GM08714 (cell line): Measurements from ENCODE around the gene SLC26A8.
"Not testable (repeated sequence)": the region's sequence is repeated elsewhere in the genome, so short reads cannot be mapped to it uniquely, and the experiment has no call there.

Source experiments
- H3K4me3 ChIP-seq: fragments of 200-500 bp; sonication (Bioruptor generic); 2 replicates; pipeline ENCODE4 v1.5.1; 2014; ENCODE audit warnings: mild to moderate bottlenecking, low read length, inconsistent platforms
- ZNF274 ChIP-seq: IDR thresholded peaks from 2 replicates; pipeline ENCODE4 v1.6.1; 2012; ENCODE audit warnings: mild to moderate bottlenecking, low read depth, low read length

SLC26A8 gene

DNA sequence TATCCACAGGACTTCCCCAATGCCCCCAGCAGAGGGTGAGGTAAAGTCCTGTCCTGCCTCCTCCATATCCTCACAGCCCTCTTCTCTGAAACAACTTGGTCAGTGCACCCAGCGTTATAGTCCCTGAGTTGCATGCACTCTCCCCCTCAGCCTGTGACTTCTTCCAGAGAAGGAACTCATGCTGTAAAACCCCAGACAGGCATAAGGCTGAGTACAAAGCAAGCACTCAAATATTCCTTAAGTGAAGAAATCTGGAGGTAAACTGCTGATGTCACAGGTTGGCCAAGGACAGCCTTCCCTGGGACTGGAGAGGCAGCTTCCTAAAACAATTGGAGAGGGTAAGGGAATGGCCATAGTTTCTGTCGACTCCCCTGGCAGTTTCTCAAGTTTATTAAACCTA is 90.6 kb downstream of the SLC26A8 start:
- TF ChIP-seq ZNF274: no peak

GRCh38 chr6:35931873-35932272 is 92.6 kb downstream of the SLC26A8 start:
- not testable (repeated sequence) for H3K4me3 ChIP-seq

More for the DNA sequence above, 90.6 kb downstream of the SLC26A8 start:
- H3K4me3 ChIP-seq: no peak overlapping the region

- H3K4me3 ChIP-seq: no peak overlapping the region
- TF ChIP-seq ZNF274: no peak
Observed at GRCh38 chr6:35931120-35931561, 93.3 kb downstream of the SLC26A8 start.

DNA sequence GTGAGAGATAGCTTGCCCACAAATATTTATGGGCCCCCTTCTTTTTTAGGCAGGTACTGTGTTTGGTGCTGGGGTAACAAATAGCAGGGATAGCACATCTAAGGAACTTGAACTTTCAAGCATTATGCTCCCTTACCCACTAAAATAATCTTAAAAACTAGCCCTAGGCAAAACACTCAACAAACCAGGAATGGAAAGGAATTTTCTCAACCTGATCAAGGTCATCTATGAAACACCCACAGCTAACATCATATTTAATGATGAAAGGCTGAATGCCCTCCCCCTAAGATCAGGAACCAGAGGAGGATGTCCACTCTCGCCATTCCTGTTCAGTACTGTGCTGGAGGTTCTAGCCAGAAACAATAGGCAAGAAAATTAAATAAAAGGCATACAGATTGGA is 94.8 kb downstream of the SLC26A8 start:
- TF ChIP-seq ZNF274: no peak
- H3K4me3 ChIP-seq: no peak overlapping the region

DNA sequence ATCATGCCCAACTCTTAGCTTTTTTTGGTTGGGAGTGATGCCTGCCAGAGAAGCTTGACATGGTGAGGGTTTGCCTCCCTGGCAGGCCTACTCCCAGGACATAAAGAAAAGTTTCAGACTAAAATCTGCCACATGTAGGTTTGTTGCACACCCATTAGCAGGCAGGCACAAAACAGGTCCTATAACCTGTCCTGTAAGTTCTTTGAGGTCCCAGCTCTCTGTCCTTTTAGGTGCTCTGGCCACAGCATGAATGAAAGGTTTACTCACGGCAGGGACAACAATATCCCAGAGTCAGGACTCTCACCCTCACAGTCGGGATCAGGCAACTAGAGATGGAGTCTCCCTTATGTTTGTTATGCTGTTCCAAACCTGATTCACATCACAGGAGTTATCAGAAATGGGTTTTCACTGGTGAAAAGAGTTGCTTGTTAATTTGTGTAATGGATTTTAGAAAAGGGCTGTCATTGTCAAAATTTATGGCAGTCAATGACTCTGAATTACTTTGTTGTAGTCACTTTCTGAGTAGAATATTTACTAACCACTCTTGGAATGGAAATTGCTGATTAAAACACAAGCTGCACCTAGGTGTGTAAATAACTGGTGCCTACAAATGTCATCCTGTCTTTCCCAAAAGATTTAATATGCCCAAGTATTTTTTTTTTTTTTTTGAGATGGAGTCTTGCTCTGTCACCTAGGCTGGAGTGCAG is 97.8 kb downstream of the SLC26A8 start:
- no peak overlapping the region for H3K4me3 ChIP-seq
- TF ChIP-seq ZNF274: no peak

- no peak for TF ChIP-seq ZNF274
Observed at GRCh38 chr6:35925961-35926360, 98.5 kb downstream of the SLC26A8 start.

DNA sequence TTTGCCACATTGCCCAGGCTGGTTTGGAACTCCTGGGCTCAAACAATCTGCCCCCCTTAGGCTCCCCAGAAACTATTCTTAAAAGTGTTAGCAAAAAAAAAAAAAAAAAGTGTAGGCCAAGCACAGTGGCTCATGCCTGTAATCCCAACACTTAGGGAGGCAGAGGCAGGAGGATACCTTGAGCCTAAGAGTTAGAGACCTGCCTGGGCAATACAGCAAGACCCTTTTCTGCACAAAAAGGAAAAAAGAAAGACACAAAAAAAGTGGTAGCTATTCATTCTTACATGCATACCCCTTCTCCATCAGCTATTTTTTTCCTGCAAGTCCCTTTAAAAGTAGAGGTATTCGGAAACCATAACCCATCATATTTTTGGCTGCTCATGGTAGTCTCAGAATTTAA is 100.3 kb downstream of the SLC26A8 start:
- no peak for TF ChIP-seq ZNF274
- no peak overlapping the region for H3K4me3 ChIP-seq

More at GRCh38 chr6:35925961-35926360, 98.5 kb downstream of the SLC26A8 start:
- no peak overlapping the region for H3K4me3 ChIP-seq

- no peak for TF ChIP-seq ZNF274
- no peak overlapping the region for H3K4me3 ChIP-seq
Observed at GRCh38 chr6:35922139-35922554, 102.3 kb downstream of the SLC26A8 start.

DNA sequence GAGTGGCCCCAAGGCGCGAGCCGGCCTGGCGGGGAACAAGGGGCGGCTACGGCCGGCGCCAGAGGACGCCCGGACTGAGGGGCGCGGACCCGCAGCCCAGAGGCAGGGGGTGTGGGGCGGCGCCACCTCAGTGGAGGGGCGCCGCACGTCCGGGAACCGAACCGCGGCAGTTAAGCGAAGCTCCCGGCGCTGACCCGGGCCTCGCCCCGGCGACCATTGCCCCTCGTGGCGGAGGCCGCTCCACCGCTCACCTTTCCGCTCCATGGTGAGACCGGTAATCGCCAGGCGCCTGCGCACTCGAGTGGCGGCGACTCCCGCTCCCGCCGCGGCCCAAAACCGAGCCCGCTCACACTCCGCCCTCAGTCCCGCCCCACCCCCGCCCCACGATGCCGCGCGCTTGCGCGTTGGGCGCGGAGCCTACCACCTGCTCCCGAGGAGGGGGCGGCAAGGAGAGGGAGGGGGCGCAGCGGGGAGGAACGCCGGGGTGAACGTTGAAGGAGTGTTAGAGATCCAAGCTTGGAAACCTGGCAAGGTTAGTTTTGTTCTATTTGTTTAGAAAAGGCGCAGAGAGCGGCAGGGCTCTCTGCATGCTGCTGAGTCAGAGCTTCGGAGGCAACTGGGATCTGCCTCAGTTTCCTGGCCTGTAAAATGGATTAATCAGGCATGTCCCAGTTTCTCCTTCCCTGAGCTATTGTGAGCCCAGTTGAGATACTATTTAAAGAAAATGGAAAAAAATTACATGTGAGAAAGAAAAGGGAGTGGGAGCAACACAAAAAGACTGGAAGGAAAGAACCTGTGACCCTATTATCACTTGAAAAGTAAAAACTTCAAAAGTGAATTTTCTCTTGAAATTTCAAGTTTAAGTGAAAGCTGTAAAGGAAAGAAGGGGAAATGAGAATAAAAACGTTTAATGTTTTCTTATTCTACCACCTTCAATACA is 103.4 kb downstream of the SLC26A8 start, which contains the start of gene SRPK1:
Gene SRPK1 (minus strand): TSS at position 306 of the 940 bp plus-strand sequence. CDS start 42 bp downstream, at position 264.
- H3K4me3 ChIP-seq: peak within 1 kb of the TSS; percentile 99
- TF ChIP-seq ZNF274: no peak

DNA sequence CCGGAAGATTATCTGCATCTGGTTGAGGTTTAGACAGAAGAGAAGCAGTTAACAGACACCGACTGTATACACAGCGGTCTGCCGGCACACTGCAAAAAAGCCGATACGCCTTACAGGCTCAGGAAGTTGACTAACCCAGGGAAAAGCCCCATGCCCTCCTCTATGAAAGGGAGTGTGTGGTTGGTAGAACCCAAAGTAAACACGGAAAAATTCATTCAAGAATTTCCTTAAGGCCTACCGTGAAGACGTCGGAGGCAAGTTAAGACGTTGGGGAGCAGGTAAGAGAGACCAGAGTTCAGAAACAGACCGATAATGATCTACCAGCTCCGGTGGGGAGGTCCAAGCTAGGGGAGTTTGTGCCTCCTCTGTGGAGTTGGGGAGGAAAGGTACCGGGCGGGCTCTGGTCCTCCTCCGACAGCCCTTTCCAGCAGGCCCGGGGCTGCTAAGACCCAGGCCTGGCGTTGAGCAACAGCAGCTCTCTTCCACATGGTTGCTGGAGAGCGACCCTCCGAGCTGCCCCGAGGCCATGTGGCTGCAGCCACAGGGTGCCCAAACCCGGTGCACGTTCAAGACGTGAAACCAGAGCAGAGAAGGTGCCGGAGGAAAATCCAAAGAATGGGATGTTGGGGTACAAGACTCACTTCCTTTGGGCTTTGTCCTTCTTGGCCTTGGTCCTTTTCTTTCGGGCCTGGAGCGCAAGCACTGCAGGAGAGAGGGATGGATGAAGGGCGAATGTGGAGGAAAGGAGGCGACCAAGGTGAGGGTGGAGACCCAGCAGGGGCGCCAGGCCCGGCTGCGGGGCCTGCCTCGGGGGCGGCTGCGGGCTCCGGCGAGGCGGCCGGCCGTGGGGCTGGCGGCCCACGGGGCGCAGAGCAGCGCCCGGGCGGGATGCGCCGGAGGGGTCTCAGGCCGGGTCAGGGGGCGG is 104.4 kb downstream of the SLC26A8 start:
- no peak for TF ChIP-seq ZNF274
- H3K4me3 ChIP-seq: peak overlapping the region; percentile 75

DNA sequence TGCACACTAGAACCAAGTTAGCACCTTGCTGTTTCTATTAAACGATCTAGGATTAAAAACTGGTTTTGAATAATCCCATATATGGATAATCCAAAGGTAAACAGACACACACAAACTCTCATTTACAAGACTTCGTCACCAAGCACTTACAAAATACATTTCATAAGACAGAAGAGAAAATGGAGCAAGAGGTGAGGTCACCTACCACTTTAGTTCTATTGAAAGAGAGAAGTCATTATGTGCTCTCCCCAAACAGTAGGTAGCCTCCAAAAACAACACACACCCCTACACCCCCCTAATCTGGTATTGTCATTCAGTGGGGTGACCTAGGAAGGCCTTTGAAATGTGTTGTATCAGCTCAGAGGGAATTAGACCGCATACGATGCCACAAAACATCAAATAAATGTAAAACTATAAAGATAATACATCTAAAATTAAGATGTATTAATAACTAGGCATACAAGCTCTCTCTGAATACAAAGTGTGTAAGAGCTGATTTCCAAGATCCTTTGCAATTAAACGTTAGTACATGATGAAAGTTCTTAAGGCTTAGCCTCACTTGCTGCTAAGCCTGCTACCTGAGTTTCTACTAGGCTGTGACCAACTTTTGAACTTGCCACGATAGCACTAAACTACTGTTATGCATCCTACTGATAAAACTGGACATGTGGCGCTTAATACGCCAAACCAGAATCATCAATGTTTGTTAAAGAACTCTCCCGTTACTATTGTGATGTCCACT is 105.2 kb downstream of the SLC26A8 start:
- peak overlapping the region; percentile 75 for H3K4me3 ChIP-seq

DNA sequence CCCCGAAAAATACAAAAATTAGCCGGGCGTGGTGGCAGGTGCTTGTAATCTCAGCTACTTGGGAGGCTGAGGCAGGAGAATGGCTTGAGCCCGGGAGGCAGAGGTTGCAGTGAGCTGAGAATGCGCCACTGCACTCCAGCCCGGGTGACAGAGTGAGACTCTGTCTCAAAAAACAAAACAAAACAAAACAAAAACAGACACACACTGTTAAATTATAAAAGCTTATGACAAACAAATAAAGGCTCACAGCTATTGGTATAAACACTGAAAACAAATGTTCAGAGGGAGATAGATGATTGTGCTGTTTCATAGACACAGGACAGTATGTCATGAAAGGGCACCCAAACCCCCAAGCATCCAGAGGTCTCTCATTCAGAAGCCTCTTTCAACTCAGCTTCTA is 107.5 kb downstream of the SLC26A8 start:
- not testable (repeated sequence) for H3K4me3 ChIP-seq

More for the DNA sequence above, 105.2 kb downstream of the SLC26A8 start:
- TF ChIP-seq ZNF274: no peak

DNA sequence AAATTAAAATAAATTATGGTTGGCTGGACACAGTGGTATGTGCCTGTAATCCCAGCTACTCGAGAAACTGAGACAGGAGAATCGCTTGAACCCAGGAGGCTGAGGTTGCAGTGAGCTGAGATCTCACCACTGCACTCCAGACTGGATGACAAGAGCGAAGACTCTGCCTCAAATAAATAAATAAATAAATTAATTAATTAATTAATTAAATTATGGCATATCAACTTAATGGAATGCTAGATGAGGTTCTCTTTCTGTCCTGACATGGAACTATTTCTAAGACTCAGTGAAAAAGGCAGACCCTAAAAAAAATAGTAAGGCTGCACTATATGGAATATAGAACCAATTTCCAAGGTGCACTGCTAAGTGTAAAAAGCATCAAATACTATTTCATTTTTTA is 108.4 kb downstream of the SLC26A8 start:
- no peak overlapping the region for H3K4me3 ChIP-seq
- no peak for TF ChIP-seq ZNF274
